H9 (cell line): ENCODE data around the gene ABLIM1. TPM values are rescaled to one million over a fixed set of nuclear protein-coding genes. Genes with fewer than 3 reads are reported as not detected.

Experiments used
- DNase-seq: peaks from one replicate; pipeline ENCODE4 v3.0.0-alpha.2; 2017
- H2AFZ ChIP-seq: one replicate; pipeline ENCODE4 v1.6.1; 2013; ENCODE audit warnings: mild to moderate bottlenecking, low read length, control low read depth, moderate library complexity
- H2AK5ac ChIP-seq: 2 replicates; pipeline ENCODE4 v1.6.1; 2013; ENCODE audit warnings: low read length, control low read depth, mixed read lengths; ENCODE audit not compliant: insufficient read length
- H2BK120ac ChIP-seq: one replicate; pipeline ENCODE4 v1.6.1; 2013; ENCODE audit warnings: low read depth, mild to moderate bottlenecking, low read length, control low read depth, inconsistent platforms; ENCODE audit not compliant: poor library complexity, severe bottlenecking
- H2BK12ac ChIP-seq: 2 replicates; pipeline ENCODE4 v1.6.1; 2013; ENCODE audit warnings: low read length, control low read depth, mixed read lengths, low read depth; ENCODE audit not compliant: insufficient read length
- H2BK15ac ChIP-seq: 2 replicates; pipeline ENCODE4 v1.6.1; 2013; ENCODE audit warnings: low read depth, low read length, control low read depth
- H2BK20ac ChIP-seq: one replicate; pipeline ENCODE4 v1.6.1; 2013; ENCODE audit warnings: low read depth, mild to moderate bottlenecking, low read length, control low read depth, inconsistent platforms; ENCODE audit not compliant: poor library complexity, severe bottlenecking
- H2BK5ac ChIP-seq: 2 replicates; pipeline ENCODE4 v1.6.1; 2013; ENCODE audit warnings: low read length, control low read depth, mixed read lengths; ENCODE audit not compliant: insufficient read length
- H3K14ac ChIP-seq: 2 replicates; pipeline ENCODE4 v1.6.1; 2013; ENCODE audit warnings: low read length, control low read depth; ENCODE audit not compliant: insufficient read depth
- H3K18ac ChIP-seq: 2 replicates; pipeline ENCODE4 v1.6.1; 2013; ENCODE audit warnings: low read depth, mild to moderate bottlenecking, mixed read lengths, low read length, control low read depth; ENCODE audit not compliant: insufficient read length
- H3K23ac ChIP-seq: 2 replicates; pipeline ENCODE4 v1.6.1; 2013; ENCODE audit warnings: low read length, control low read depth, mixed read lengths, low read depth; ENCODE audit not compliant: insufficient read length
- H3K23me2 ChIP-seq: 2 replicates; pipeline ENCODE4 v1.6.1; 2013; ENCODE audit warnings: low read depth, mild to moderate bottlenecking, mixed read lengths, low read length, control low read depth; ENCODE audit not compliant: insufficient read length, poor library complexity, severe bottlenecking
- H3K27ac ChIP-seq: 2 replicates; pipeline ENCODE4 v1.5.1; 2013; ENCODE audit warnings: low read length, control low read depth, mixed read lengths, low read depth; ENCODE audit not compliant: insufficient read length
- H3K27me3 ChIP-seq: 2 replicates; pipeline ENCODE4 v1.6.1; 2013; ENCODE audit warnings: low read length, control low read depth, inconsistent platforms; ENCODE audit not compliant: insufficient read depth
- H3K4ac ChIP-seq: 2 replicates; pipeline ENCODE4 v1.6.1; 2013; ENCODE audit warnings: low read depth, mild to moderate bottlenecking, control low read depth, inconsistent platforms, low read length, moderate library complexity
- H3K4me1 ChIP-seq: 2 replicates; pipeline ENCODE4 v1.6.1; 2013; ENCODE audit warnings: low read length, control low read depth, inconsistent platforms; ENCODE audit not compliant: insufficient read depth
- H3K4me2 ChIP-seq: 2 replicates; pipeline ENCODE4 v1.6.1; 2013; ENCODE audit warnings: low read length, control low read depth, mixed read lengths; ENCODE audit not compliant: insufficient read length, insufficient read depth
- H3K56ac ChIP-seq: 2 replicates; pipeline ENCODE4 v1.6.1; 2013; ENCODE audit warnings: low read depth, mild to moderate bottlenecking, mixed read lengths, low read length, control low read depth; ENCODE audit not compliant: insufficient read length
- H3K79me1 ChIP-seq: 2 replicates; pipeline ENCODE4 v1.6.1; 2013; ENCODE audit warnings: low read depth, mild to moderate bottlenecking, moderate library complexity, low read length, control low read depth, inconsistent platforms; ENCODE audit not compliant: insufficient read depth, poor library complexity, severe bottlenecking
- H3K79me2 ChIP-seq: 2 replicates; pipeline ENCODE4 v1.6.1; 2013; ENCODE audit warnings: low read length, control low read depth, inconsistent platforms; ENCODE audit not compliant: insufficient read depth
- H3K9ac ChIP-seq: 2 replicates; pipeline ENCODE4 v1.6.1; 2013; ENCODE audit warnings: low read length, control low read depth, mixed read lengths; ENCODE audit not compliant: insufficient read length; ENCODE audit errors: extremely low read depth
- H3K9me3 ChIP-seq: one replicate; pipeline ENCODE4 v1.6.1; 2013; ENCODE audit warnings: low read depth, low read length, inconsistent platforms; ENCODE audit not compliant: control insufficient read depth
- H3T11ph ChIP-seq: one replicate; pipeline ENCODE4 v1.6.1; 2013; ENCODE audit warnings: mild to moderate bottlenecking, low read length, control low read depth, inconsistent platforms
- H4K20me1 ChIP-seq: one replicate; pipeline ENCODE4 v1.6.1; 2013; ENCODE audit not compliant: control insufficient read depth, insufficient read length, insufficient read depth
- H4K5ac ChIP-seq: 2 replicates; pipeline ENCODE4 v1.6.1; 2013; ENCODE audit warnings: low read depth, mild to moderate bottlenecking, mixed read lengths, low read length, control low read depth; ENCODE audit not compliant: insufficient read length
- H4K8ac ChIP-seq: replicated peaks from 2 replicates; pipeline ENCODE4 v1.6.1; 2013; ENCODE audit warnings: low read length, control low read depth, mixed read lengths, low read depth; ENCODE audit not compliant: insufficient read length
- H4K91ac ChIP-seq: 2 replicates; pipeline ENCODE4 v1.6.1; 2013; ENCODE audit warnings: low read depth, mild to moderate bottlenecking, moderate library complexity, mixed read lengths, low read length, control low read depth; ENCODE audit not compliant: insufficient read length
- H3K27ac Mint-ChIP-seq, 3 experiments: 2 replicates in 2 of 3; 3 replicates in 1 of 3; pipeline ENCODE4 v1.8.0; 2020 to 2021; ENCODE audit warnings: mixed read lengths in 3 of 3, mild to moderate bottlenecking in 1 of 3, moderate library complexity in 1 of 3
- H3K27me3 Mint-ChIP-seq: 2 replicates; pipeline ENCODE4 v1.8.0; 2021; ENCODE audit warnings: low read depth, mild to moderate bottlenecking, moderate library complexity, mixed read lengths
- H3K36me3 Mint-ChIP-seq, 3 experiments: 2 replicates in 2 of 3; 3 replicates in 1 of 3; pipeline ENCODE4 v1.8.0; 2020 to 2021; ENCODE audit warnings: low read depth in 3 of 3, mixed read lengths in 3 of 3; ENCODE audit not compliant: insufficient read depth in 1 of 3
- H3K4me1 Mint-ChIP-seq, 2 experiments: 2 replicates each; pipeline ENCODE4 v1.8.0; 2020; ENCODE audit warnings: mixed read lengths in 2 of 2
- H3K4me3 Mint-ChIP-seq, 2 experiments: 2 replicates in 1 of 2; 3 replicates in 1 of 2; pipeline ENCODE4 v1.8.0; 2020 to 2021; ENCODE audit warnings: mild to moderate bottlenecking in 2 of 2, mixed read lengths in 2 of 2, moderate library complexity in 1 of 2
- H3K9me3 Mint-ChIP-seq, 2 experiments: 2 replicates in 1 of 2; 3 replicates in 1 of 2; pipeline ENCODE4 v1.8.0; 2020; ENCODE audit warnings: mild to moderate bottlenecking in 2 of 2, mixed read lengths in 2 of 2, moderate library complexity in 1 of 2
- WGBS: extraction: QIAGEN DNeasy Blood & Tissue Kit; methylation state at CpG from one replicate; pipeline ENCODE4 v1.1.7; 2013; ENCODE audit warnings: missing lambda C conversion rate, low lambda C conversion rate, mixed read lengths; ENCODE audit not compliant: insufficient read length; ENCODE audit errors: extremely low coverage; 5-methylcytosine and 5-hydroxymethylcytosine counted together
- total RNA-seq: library from RNA; stranded (reverse); gene quantifications from 2 replicates; pipeline ENCODE4 v1.2.1, GENCODE V29; 2021
- TF ChIP-seq, protein P1 (sequence below): fragments of 200-600 bp; sonication (generic); conservative IDR thresholded peaks from 3 replicates; pipeline ENCODE4 v1.8.0; 2021; ENCODE audit warnings: antibody characterized with exemption, mild to moderate bottlenecking

ABLIM1 gene
- total RNA-seq, 1 experiment from 2014 or later = 32.1 TPM

DNA sequence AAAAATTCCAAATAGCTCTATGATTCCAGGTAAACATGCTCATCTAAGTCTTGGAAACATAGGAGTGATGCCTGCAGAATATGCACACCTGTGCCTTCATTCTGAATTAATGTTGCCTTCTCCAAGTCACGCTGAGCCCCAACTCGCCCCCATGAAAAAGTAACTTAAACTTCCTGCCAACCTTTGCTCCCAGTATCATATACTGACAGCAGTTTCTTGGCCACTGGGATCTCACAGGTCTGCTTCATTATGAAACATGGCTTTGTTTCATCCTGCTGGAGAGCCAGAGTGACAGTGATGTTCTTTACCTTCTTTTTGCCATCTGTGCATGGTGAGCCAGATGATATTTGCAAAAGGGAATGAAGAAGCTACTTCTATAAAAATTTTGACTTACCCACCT lies 34.9 kb downstream of the ABLIM1 start:
- H3K4me2 ChIP-seq = no peak overlapping the region
- no peak overlapping the region for H2BK5ac ChIP-seq
- no peak overlapping the region for H3K56ac ChIP-seq
- no peaks in the 10 kb centered on the region for H3K27me3 ChIP-seq
- no peak overlapping the region for H2BK120ac ChIP-seq
- no peak for DNase-seq
- no peak overlapping the region for H2AFZ ChIP-seq
- H3K9me3 ChIP-seq = no peaks in the 10 kb centered on the region
- no peak overlapping the region for H3K18ac ChIP-seq
- no peaks in the 10 kb centered on the region for H3K23me2 ChIP-seq
- H3K9me3 Mint-ChIP-seq = peaks cover 3 to 6% of the 10 kb centered on the region in 2 experiments; a peak in 2 of 5 replicates
- no CpG with 5 or more reads among the region's 2 CpGs for WGBS
- peaks cover 2% of the 10 kb centered on the region; the same call in 1 of the 2 replicates for H3K27me3 Mint-ChIP-seq
- H3K9ac ChIP-seq = no peak overlapping the region
- no peaks in the 10 kb centered on the region for H3K79me1 ChIP-seq
- no peak overlapping the region for H2BK20ac ChIP-seq
- no peaks in the 10 kb centered on the region for H4K20me1 ChIP-seq
- H3K79me2 ChIP-seq = no peaks in the 10 kb centered on the region
- peaks cover 5% of the 10 kb centered on the region; the same call in 1 of the 2 replicates for H3K4me1 ChIP-seq
- H2AK5ac ChIP-seq = no peak overlapping the region
- H2BK12ac ChIP-seq = no peak overlapping the region
- no peaks in the 10 kb centered on the region; a peak in 1 of 7 replicates for H3K36me3 Mint-ChIP-seq
- H3K4ac ChIP-seq = no peak overlapping the region
- peaks cover 21 to 37% of the 10 kb centered on the region in 2 experiments for H3K4me1 Mint-ChIP-seq
- H2BK15ac ChIP-seq = no peak overlapping the region
- H3K4me3 Mint-ChIP-seq = no peak overlapping the region
- no peak overlapping the region for H3T11ph ChIP-seq
- H3K23ac ChIP-seq = no peak overlapping the region
- no peak overlapping the region for H3K27ac Mint-ChIP-seq
- H3K14ac ChIP-seq = no peak overlapping the region
- no peak overlapping the region for H4K8ac ChIP-seq
- H4K91ac ChIP-seq = no peak overlapping the region
- H4K5ac ChIP-seq = no peak overlapping the region
- TF ChIP-seq, protein P1, sequence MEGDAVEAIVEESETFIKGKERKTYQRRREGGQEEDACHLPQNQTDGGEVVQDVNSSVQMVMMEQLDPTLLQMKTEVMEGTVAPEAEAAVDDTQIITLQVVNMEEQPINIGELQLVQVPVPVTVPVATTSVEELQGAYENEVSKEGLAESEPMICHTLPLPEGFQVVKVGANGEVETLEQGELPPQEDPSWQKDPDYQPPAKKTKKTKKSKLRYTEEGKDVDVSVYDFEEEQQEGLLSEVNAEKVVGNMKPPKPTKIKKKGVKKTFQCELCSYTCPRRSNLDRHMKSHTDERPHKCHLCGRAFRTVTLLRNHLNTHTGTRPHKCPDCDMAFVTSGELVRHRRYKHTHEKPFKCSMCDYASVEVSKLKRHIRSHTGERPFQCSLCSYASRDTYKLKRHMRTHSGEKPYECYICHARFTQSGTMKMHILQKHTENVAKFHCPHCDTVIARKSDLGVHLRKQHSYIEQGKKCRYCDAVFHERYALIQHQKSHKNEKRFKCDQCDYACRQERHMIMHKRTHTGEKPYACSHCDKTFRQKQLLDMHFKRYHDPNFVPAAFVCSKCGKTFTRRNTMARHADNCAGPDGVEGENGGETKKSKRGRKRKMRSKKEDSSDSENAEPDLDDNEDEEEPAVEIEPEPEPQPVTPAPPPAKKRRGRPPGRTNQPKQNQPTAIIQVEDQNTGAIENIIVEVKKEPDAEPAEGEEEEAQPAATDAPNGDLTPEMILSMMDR = no peak
- peak overlapping the region; percentile 15 for H3K27ac ChIP-seq
